PC-3 (cell line): ENCODE data around the gene CCNK.

Experiments
- EZH2phosphoT487 ChIP-seq: fragments of 300-600 bp; sonication (generic); IDR thresholded peaks from 2 replicates; pipeline ENCODE4 v1.6.1; 2018; ENCODE audit warnings: mild to moderate bottlenecking, antibody characterized with exemption, low read length, borderline replicate concordance
- TF ChIP-seq, protein P1 (sequence below): fragments of 300-600 bp; sonication (generic); conservative IDR thresholded peaks from 2 replicates; pipeline ENCODE4 v1.5.1; 2017; ENCODE audit warnings: antibody characterized with exemption, low read depth, mild to moderate bottlenecking, low read length

DNA sequence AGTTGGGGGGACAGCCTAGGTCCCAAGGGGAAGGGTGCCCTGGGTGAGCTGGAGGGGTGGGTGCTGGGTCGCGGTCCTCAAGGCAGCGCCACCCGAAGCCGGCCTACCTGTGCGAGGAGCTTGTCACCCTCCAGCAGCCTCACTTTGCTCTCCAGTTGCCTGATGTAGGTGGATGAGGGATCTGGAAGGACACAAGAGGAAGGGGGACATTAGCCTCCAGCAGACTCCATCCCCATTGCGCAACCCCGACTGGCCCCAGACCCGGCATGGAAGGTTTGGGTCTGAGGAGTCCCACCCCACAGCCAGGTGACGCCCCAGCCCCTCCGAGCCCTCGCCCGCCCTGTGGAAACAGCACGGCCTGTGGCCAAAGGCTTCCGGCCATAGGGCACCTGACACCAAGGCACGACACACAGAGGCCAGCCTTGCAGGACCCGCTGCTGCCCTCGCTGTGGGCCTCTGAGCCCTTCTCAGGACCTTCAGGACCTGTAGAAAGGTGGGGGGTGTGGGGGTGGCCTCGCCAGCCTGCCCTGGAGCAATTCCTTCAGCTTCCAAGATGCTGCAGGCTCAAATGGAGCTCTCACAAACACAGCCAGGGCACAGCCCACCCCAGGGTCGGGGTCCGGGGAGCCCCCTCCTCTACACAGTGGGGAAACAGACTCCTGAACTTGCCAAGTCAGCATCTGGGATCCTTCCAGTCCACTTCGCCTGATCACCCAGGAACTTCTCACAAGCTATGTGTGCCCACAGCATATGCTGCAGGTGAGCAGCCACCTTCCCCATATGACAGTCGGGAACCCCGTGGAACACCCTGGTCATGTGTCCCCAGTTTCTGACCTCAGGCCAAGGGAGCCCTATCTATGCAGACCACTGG lies 54.9 kb downstream of the CCNK start:
- TF ChIP-seq, protein P1, sequence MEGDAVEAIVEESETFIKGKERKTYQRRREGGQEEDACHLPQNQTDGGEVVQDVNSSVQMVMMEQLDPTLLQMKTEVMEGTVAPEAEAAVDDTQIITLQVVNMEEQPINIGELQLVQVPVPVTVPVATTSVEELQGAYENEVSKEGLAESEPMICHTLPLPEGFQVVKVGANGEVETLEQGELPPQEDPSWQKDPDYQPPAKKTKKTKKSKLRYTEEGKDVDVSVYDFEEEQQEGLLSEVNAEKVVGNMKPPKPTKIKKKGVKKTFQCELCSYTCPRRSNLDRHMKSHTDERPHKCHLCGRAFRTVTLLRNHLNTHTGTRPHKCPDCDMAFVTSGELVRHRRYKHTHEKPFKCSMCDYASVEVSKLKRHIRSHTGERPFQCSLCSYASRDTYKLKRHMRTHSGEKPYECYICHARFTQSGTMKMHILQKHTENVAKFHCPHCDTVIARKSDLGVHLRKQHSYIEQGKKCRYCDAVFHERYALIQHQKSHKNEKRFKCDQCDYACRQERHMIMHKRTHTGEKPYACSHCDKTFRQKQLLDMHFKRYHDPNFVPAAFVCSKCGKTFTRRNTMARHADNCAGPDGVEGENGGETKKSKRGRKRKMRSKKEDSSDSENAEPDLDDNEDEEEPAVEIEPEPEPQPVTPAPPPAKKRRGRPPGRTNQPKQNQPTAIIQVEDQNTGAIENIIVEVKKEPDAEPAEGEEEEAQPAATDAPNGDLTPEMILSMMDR = no peak
- TF ChIP-seq EZH2phosphoT487 = no peak
